ENCODE results near the gene DNAH1.

Gene DNAH1

DNA sequence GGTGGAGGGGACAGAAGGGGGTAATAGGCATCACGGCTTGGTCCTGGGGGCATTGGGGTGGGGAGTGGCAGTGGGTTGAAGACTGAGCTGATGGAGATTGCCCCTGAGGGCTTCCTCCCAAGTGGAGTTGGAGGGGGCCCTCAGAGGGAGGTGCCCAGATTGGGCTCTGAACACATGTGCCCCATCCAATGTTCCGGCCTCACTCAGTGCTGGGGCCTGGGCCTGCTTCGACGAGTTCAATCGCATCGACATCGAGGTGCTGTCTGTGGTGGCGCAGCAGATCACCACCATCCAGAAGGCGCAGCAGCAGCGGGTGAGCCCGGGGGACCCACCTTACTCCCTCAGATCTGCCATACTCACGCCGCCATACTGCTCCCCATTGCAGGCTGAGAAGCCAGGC is 45.3 kb downstream of the DNAH1 start:
- no peak for DNase-seq

DNA sequence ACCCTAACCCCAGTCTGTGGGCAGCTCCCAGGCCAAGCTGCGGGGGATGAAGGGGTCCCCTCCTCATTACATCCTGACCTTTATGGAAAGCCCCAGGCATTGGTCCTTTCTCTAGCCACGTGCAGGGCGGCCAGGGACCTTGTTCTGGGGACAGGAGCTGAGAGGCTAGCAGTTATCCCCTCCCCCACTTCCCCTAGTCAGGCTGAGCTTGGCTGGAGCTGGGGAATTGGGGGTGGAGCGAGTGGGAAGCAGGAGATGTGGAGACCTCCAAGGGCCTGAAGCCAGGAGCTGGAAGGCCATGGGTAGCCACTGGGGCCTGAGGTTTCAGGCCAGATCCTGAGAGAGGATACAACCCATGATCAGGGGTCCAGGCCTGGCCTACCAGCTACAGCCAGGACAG is 45.8 kb downstream of the DNAH1 start:
- no peak for DNase-seq

- no peak for DNase-seq
These were observed 48.4 kb downstream of the DNAH1 start for GRCh38 chr3:52364322-52365035.

DNA sequence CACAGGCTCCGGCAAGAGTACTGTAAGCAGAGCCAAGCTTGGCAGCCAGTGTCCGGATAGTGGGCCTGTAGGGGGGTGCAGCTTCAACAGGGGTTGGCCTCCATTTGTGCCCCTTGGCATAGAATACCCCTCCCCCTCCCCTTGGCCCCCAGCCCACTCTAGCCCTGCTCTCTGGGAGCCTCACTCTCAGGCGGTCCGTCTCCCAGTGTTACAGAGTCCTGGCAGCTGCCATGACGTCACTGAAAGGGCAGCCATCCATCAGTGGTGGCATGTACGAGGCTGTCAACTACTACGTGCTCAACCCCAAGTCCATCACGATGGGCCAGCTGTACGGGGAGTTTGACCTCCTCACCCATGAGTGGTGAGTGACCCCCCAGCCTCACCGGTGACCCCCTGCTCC is 50.4 kb downstream of the DNAH1 start:
- DNase-seq: no peak

GRCh38 chr3:52367891-52368880 is 52.1 kb downstream of the DNAH1 start:
- DNase-seq: no peak

- no peak for DNase-seq
These were observed 54.4 kb downstream of the DNAH1 start for GRCh38 chr3:52370531-52370930.

DNA sequence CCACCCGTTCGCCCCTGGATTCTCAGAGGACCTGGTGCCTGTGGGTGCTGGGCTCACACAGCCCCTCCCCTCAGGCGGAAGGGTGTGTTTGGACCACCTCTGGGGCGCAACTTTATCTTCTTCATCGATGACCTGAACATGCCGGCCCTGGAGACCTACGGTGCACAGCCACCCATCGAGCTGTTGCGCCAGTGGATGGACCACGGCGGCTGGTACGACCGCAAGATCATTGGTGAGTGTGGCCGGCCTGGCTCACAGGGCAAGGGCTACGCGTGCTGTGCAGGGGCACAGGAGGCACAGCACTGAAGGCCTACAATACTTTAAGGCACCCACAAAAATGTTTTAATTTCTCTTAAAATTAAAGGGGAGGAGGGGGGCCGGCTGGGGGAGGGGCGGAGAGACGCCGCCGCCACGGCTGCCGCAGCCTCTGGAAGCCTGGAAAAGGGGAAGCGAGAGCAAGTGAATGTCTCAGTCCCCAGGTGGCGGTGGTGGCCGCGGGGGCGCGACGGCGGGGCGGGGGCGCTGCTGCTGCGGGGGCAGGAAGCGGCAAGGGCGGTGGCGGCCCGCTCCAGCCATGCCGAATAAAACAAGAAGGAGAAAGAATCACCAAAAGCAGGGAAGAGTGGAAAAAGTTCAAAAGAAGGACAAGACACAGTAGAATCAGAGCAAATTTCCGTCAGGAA is 56.8 kb downstream of the DNAH1 start:
- DNase-seq: no peak

GRCh38 chr3:52373676-52374075 is 57.6 kb downstream of the DNAH1 start:
- DNase-seq: no peak

GRCh38 chr3:52374173-52374572 is 58.1 kb downstream of the DNAH1 start:
- no peak for DNase-seq

GRCh38 chr3:52379610-52380009 is 63.5 kb downstream of the DNAH1 start:
- DNase-seq: no peak

- DNase-seq: no peak
These were observed 63.9 kb downstream of the DNAH1 start for GRCh38 chr3:52380023-52380422.

GRCh38 chr3:52381623-52382022 is 65.5 kb downstream of the DNAH1 start:
- DNase-seq: no peak

- no peak for DNase-seq
These were observed 67.3 kb downstream of the DNAH1 start for GRCh38 chr3:52383446-52383845.

- no peak for DNase-seq
These were observed 68.1 kb downstream of the DNAH1 start for GRCh38 chr3:52384019-52384761.

DNA sequence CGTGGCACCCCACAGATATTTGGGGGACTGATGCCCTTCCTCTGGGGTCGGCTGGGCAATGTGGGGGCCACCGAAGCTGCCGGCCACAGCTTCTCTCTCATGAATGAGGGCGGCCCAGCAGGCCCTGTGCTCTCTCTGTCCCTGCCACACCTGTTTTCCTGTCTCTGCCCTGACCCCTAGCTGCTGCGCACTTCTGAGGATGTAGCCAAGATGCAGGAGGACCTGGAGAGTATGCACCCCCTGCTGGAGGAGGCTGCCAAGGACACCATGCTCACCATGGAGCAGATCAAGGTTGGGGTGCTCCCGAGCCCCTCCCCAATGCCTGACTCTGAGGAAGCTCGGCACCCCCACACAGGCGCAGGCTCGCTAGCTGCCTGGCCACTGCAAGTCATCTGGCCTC is 69.0 kb downstream of the DNAH1 start:
- DNase-seq: no peak

DNA sequence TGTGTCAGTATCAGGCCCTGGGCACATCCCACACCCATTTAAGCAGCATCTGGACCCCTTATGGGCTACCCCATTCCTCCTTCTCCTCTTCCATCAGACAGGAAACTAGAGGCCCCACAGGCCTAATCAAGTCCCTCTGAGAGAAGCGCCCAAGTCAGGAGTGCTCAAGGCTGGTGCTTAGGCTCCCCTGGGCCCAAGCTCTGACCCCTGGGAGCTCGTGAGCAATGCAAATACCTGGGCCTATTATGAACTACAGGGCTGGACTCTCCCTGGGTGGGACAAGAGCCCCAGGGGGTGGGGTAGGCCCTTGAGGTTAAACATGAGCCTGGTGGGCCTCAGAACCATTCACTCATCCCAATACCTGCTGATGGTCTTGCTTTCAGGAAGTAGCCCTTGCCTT is 71.4 kb downstream of the DNAH1 start:
- DNase-seq: no peak

- no peak for DNase-seq
These were observed 72.3 kb downstream of the DNAH1 start for GRCh38 chr3:52388348-52388821.

DNA sequence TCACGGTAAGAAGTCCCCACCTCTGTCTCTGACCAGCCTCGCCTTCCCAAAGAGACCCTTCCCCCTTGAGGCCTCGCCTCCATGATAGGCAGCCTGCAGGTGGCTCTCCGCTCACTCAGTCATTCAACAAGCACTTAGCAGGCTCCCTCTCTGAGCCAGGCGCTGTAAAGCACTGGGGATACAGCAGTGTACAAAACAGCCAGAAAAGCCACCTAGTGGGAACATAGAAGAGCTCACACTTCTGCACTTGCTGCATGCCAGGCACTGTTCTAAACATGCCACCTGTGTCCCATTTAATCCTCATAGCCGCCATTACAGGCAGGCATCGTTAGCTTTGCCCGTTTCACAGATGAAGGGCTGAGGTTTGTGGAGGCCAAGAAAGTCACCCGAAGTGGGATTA is 72.8 kb downstream of the DNAH1 start:
- no peak for DNase-seq

GRCh38 chr3:52391096-52391495 is 75.0 kb downstream of the DNAH1 start:
- DNase-seq: no peak

DNA sequence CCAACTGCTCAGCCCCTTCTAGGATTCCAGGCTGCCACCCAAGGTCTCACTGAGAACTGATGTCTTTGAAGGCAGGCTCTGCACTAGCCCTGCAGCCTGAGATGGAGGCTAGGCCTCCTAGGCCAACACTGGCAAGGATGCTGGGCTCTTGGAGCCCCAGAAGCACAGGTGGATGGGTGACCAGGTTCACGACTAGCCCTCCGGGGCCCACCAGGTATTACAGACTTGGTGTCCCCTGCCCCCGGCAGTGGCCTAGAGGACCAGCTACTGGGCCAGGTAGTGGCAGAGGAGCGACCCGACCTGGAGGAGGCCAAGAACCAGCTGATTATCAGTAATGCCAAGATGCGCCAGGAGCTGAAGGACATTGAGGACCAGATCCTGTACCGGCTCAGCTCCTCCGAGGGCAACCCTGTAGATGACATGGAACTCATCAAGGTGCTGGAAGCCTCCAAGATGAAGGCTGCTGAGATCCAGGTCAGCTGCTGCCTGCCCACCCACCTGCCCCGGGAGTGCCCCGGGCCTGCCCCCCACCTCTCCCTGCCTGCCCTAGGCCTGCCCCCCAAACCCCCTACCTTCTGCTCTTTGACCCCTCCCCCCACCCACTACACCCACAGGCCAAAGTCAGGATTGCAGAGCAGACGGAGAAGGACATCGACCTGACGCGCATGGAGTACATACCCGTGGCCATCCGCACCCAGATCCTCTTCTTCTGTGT is 76.3 kb downstream of the DNAH1 start:
- no peak for DNase-seq

DNA sequence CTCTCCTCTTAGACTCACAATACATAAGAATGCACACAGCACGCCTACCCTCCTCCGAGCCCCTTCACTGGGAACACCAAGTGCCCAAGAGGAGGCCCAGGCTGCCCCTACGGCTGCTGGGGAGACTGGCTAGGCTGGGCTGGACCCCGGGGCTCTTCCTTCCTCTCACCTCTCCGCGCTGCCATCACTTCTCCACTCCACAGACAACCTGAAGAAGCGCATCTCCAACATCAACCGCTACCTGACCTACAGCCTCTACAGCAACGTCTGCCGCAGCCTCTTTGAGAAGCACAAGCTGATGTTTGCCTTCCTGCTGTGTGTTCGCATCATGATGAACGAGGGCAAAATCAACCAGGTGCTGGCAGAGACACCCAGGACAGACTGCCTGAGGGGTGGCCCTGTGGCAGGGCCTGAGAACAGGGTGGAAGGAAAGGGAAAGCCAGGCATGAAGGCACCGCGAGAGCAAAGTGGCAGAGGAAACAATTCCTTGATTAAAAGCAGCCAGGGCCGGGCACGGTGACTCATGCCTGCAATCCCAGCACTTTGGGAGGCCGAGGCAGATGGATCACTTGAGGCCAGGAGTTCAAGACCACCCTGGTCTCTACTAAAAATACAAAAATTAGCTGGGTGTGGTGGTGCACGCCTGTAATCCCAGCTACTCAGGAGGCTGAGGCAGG is 77.2 kb downstream of the DNAH1 start:
- DNase-seq: no peak
